T47D (cell line): ENCODE results near the gene GMPPA.

Experiments
- DNase-seq, 2 experiments: peaks; one replicate each; pipeline versions ENCODE4 v3.0.0 to v3.0.0-alpha.2; 2011 to 2012; ENCODE audit warnings: low read depth in 1 of 2, low spot score in 1 of 2
- JUND ChIP-seq: IDR thresholded peaks from 2 replicates; pipeline ENCODE4 v1.6.1; 2012; ENCODE audit warnings: low read depth
- in situ Hi-C: cut with HindIII; loops from 2 replicates; pipeline ENCODE4 v1.10.0; 2016; ENCODE audit warnings: low sequenced_read_pairs, low pct_unique_long_range_greater_than_20kb

GMPPA gene

DNA sequence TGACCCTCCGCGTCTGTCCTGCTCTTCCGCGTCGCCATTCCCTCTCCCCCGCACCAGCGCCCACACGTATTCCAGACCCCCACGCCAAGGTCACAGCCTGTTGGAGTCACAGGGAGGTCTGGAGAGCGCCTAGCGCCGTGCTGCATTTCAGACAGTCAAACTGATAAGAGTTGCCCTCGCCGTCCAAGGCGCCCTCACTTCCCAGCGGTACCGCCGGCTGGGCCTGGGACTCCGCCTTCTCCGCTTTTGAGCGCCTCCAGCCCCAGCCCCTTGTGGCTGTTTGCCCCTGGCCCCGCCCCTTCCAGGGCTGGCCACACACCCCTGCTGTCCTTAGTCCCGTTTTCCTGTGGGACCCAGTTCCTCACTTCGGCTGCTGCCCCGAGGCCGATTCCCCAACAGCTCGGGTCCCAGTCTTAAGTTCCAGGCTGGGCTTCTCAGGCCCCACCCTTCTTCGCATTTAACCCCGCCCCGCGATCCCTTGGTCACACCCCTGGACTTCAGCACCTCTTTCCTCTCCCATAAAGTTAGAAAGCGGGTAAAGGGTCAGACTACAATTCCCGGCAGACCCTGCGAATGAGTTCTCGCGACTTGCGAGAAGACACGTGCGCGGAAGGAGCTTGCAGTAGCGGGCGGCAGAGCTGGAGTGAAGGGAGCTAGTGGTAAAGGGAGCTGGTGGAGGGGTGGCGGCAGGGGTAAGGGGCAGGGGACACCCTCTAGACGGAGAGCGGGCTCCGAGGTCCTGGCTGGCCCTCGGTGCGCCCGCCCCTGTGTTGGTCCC, at the start of gene GMPPA:
Gene GMPPA, plus strand, starts transcription at position 612 of the 778 bp plus-strand sequence. CDS start 1,085 bp downstream, outside the sequence.
- no peak for TF ChIP-seq JUND
- peak; percentile 96 to 97 for DNase-seq
- in situ Hi-C loops, result no loop called here

DNA sequence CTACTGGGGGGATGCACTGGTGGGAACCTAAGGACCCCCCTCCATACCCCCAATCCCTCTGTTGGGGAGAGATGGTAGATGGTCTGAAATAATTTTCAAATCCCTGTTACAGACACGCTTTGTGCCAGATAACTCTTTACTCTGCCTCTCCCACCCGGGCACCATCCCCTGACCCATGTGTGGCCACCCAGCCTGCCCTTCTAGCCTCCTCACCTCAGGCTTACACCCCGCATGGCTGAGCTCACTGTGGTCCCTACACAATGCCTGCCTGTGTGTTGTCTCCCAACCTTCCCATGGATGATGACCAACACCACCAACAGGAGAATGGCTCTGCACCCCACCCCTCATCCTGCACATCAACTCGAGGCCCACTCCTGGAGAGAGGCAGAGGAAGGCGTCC, 49.1 kb upstream of the GMPPA start:
- in situ Hi-C loops, result no loop called here
- DNase-seq, result no peak
- TF ChIP-seq JUND, result no peak

DNA sequence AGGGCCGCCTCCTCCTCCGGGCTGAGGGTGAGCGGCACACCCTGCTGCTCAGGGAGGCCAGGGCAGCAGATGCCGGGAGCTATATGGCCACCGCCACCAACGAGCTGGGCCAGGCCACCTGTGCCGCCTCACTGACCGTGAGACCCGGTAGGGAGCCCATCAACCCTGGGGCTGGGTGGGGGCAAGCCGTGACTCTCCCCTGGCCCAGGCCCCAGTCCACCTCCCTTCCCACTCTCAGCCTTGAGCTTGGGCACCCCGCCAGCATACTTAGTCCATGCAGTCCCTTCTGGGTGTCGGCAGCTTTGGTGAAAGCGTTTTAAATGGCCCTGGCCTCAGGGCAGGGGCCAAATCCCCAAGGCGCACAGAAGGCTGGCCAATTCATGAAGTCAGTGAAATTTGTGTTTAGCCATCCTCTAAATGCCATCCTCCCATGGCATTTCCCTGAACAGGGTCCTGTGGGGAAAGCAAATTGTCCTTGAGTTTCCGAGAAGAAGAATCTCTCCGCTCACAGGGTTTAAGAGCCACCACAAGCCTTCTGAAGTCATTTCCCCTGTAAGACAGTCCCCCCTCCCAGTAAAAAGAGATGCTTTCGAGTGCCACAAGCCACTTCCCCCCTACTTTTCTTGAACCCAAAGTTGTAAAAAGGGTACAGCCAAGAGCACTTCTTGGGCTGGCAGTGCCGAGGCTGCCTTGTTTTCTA, 46.9 kb upstream of the GMPPA start:
- no peak for TF ChIP-seq JUND
- in situ Hi-C loops, result no loop called here
- no peak for DNase-seq

DNA sequence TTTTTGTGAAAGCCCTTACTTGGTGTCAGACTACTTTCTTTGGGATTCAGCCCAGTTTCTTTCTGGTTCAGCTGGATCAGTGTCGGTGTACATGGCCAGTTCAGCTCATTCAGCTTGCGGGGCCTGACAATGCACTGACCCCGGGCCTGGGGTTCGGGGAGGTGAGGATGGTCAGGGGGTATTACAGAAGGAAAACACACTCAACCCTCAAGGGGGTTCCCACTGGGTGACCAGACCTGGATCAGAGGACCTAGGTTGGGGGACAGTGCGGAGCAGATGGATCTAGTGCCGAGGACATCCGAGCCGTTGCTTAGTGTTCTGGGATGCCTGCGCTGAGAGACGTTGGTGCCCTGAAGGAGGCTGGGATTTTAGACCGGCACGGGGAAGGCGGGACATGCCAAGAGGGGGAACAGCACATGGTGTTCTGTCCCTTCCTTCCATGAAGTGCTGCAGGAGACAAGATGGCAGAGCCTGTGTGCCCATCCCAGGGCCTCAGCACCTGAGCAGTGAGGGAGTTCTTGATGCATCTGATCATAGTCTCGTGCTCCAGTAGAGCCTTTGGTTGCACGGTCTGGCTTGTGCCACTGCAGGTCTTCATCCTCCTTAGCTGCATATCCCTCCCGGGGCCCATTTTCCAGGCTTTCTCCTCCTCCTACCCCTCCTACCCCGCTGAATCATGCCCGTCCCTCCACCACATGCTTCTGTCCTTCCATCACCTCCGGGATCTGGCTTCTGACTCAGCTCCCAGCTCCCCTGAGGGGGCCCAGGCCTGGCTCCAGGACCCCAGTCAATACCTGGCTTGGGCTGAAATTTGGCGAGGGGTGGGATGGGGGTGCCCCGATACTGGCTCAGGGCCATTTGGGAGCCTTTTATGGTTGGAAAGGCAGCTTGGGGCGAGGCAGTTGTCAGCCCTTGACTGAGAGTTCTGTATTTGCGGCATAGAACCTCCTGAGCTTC, 46.1 kb upstream of the GMPPA start:
- no peak for DNase-seq
- no peak for TF ChIP-seq JUND
- in situ Hi-C loops, result no loop called here

DNA sequence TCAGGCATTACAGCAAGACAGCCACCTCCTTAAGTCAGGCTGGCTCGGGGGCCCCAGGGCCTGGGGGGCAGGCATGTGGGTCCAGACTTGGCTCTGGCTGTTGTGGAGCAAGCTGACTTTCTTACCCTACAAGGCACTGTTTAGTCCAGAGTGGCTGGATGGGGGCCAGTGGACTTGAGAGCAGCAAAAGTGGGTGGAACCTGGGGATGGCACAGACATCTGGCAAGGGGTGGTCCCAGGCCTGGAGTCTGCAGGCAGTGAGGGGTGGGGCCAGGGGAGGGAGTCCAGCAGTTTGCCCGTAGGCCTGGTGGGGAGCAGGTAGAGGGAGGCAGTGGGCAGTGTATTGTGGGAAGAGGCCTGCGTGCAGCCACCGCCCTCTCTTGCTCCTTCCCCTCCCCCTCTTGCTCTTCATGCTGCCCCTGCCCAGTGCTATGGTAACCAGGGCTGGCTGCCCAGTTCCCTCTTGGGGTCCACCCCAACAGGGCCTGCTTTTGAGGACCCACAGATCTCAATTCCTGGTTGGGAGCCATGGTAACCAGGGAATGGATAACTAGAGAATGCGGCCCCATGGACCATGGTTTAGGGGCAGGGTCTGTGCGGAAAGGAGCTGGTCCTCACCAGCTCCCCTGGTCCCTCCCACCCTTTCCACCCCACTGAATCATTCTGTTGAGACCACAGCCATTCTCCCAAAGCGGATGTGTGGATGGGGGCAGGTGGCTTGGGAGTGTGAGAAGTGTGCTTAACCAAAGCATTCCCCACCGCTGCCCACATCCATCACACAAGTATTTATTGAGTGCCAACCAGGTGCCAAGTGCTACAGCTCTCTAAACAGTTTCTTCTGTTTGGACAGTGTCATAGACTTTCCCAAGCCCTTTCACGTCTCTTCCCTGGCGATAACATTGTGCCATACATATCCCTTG, 44.8 kb upstream of the GMPPA start:
- no peak for DNase-seq

DNA sequence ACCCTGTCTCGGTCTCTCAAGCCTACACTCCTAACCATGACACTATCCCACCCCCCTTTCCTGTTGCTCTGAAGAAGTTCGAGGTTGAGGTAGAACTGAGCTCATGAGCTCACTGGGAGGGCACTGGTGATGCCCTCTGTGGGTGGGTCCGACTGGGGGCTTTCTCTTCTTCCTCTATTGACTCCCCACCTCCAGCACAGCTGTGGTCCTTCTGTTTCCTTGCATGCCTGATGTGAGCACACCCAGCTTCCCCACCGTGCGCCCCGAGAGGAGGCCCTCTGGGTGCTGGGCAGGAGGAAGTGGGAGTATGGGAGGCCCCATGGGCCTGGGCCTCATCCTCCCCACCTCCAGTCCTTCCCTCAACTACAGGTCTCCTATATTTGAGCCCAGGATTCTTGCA, 43.1 kb upstream of the GMPPA start:
- no peak for DNase-seq
- in situ Hi-C loops, result no loop called here
- no peak for TF ChIP-seq JUND

More for the DNA sequence above, 44.8 kb upstream of the GMPPA start:
- in situ Hi-C loops, result no loop called here
- no peak for TF ChIP-seq JUND

DNA sequence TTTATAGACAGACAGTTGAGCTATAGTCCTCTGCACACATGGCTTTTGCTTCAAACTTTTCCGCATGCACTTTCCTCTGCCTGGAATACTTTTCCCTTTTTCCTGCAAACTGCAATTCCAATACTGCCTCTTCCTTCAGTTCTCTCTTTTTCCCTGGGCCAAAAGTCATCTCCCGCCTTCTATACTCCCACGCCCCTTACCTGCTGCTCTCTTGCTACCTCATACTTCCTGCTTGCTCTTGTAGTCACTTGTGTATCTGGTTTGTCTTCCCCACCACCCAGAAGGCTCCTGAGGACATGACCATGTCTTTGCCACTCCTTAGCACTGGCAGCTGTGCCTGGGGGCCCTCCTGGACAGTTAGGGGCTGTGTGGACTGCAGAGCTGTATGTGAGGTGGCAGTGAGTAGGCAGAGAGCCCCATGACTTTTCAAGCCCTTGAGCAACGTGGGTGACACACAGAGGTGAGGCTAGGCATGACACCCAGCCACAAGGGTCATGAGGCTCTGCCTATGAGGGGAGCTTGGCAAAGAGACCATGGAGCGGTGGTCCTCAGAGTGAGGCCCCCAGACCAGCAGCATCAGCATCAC, 40.8 kb upstream of the GMPPA start:
- in situ Hi-C loops, result no loop called here
- TF ChIP-seq JUND, result no peak
- DNase-seq, result no peak

DNA sequence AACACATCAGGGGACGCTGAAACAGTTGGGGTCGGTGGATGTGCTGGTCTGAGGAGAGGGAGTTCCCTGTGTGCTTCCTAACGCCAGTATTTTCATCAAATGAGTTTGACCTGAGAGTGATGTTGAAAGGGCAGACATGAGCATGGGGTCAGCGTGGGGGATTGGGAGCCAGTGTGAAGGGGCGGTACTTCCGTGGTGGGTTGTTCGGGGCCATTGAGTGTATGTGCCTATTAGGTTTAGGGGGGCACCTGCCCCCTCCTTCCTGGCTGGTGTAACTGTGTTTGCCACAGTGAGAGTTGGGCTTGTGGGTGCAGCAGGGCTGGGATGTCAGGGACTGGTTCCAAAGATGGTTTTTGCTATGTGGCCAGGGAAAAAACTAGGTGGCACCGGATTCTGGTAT, 39.7 kb upstream of the GMPPA start:
- TF ChIP-seq JUND, result no peak
- in situ Hi-C loops, result no loop called here

DNA sequence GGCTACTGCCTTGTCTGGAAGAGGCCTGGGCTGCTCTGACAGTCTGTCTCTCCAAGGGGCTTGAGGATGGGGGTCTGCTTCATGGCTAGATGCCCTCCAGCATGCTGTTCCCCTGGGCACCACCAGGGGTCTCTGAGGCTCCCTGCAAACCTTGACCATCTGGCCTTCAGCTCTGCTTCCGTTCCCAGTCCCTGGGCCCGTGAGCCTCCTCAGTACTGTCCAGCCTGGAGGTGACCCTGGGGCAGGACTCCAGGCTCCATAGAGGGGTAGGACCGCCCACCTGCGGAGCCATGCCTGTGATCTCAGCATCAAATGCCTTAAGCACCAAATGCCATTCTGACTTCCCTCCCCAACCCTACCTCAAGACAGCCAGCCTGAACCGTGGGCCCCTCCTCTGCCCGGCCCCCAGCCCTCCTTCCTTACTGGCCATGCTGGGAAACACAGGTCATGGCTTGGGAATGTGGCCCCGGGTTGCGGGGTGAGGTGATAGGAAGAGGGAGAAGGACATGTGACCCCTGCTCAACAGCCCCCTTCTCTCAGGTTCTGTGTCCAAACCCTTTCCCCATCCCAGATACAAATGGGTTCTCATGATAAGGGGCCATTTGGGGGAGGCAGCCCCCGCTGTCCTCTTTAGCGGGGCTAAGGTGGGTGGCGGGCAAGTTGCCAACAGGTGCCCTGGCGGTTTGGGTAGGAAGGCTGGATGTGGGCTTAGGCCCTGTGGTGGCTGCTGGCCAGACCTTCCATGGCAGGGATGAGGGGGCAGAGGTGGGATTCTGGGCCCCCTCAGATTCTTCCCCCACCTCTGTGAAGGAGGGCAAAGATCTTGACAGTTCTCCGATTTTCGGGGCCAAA, 39.0 kb upstream of the GMPPA start:
- peak; percentile 42 to 77 for DNase-seq
- in situ Hi-C loops, result no loop called here
- no peak for TF ChIP-seq JUND

More for the DNA sequence above, 39.7 kb upstream of the GMPPA start:
- DNase-seq, result no peak

DNA sequence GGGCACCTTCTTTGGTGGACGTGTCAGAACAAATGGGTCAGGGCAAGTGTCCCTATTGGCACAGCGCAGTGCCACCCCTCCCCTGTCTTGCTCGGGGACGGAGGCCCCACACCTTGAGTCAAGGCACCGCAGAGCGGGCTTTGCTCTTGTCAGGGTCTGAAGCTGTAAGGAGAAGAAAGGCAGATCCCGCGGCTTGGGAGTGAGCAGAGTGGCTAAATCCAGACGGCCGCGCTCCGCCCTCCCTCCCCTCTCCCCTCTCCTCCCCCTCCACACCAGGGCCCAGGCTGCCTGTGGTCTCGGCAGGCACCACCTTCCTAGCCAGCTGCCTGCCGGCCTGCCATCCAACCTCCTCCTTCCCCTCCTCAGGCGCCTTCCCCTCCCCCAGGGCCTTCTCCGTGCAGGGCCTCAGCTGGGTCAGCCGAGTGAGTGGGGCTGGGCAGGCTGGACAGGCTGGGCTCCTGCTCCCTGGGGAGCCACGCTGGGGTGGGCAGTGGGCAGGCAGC, 38.2 kb upstream of the GMPPA start:
- no peak for TF ChIP-seq JUND
- in situ Hi-C loops, result no loop called here
- no peak for DNase-seq
